ENCODE measurements around the gene TCN2.

TCN2 gene

GRCh38 chr22:30655532-30655931, 48.6 kb downstream of the TCN2 start:
- no peak for DNase-seq
- peaks cover 0 to 8% (median 0%) of the 10 kb centered on the region in 3 donors for H3K36me3 ChIP-seq
- H3K27me3 ChIP-seq, result no peaks in the 10 kb centered on the region
- H3K4me3 ChIP-seq, result no peak overlapping the region
- intact Hi-C loops (cut with DNase I; ENCODE audit: low total_unique reads), result no loop called here
- TF ChIP-seq, protein P1, sequence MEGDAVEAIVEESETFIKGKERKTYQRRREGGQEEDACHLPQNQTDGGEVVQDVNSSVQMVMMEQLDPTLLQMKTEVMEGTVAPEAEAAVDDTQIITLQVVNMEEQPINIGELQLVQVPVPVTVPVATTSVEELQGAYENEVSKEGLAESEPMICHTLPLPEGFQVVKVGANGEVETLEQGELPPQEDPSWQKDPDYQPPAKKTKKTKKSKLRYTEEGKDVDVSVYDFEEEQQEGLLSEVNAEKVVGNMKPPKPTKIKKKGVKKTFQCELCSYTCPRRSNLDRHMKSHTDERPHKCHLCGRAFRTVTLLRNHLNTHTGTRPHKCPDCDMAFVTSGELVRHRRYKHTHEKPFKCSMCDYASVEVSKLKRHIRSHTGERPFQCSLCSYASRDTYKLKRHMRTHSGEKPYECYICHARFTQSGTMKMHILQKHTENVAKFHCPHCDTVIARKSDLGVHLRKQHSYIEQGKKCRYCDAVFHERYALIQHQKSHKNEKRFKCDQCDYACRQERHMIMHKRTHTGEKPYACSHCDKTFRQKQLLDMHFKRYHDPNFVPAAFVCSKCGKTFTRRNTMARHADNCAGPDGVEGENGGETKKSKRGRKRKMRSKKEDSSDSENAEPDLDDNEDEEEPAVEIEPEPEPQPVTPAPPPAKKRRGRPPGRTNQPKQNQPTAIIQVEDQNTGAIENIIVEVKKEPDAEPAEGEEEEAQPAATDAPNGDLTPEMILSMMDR (IDR thresholded peaks at IDR 0.05), result no peak
- H3K9me3 ChIP-seq, result no peaks in the 10 kb centered on the region
- no peaks in the 10 kb centered on the region for H3K4me1 ChIP-seq
- H3K27ac ChIP-seq, result no peak overlapping the region

DNA sequence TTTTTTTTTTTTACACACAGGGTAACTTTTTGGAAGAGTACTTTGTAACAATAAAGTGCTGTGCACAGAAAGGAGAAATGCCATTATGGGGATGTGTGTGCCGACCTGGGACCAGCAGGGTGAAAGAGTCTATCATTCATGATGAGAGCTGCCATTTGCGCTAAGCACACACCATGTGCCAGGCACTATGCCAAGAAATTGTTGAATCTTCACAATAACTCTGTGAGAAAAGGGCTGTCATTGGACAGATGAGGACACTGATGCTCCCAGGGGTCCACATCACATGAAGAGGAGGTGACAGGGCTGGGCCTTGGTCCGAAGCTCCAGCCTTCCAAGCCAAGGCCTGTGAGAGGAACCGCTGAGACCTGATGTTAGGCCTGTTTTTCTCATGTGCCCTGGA, 55.1 kb downstream of the TCN2 start:
- Histone ChIP-seq H3K4me1 (peaks cover 0 to 10% (median 6%) of the 10 kb centered on the region in 4 donors), H3K4me3 (no peak overlapping the region), H3K36me3 (peaks cover 0 to 32% (median 25%) of the 10 kb centered on the region in 3 donors), H3K27ac (no peak overlapping the region), H3K9me3 (no peaks in the 10 kb centered on the region), H3K27me3 (no peaks in the 10 kb centered on the region)
- no peak for DNase-seq
- TF ChIP-seq, protein P1 (IDR thresholded peaks at IDR 0.05), result no peak
- intact Hi-C loops (cut with DNase I; ENCODE audit: low total_unique reads), result no loop called here

- no peaks in the 10 kb centered on the region for H3K27me3 ChIP-seq
- H3K9me3 ChIP-seq, result no peaks in the 10 kb centered on the region
- H3K4me3 ChIP-seq, result no peak overlapping the region
- TF ChIP-seq, protein P1 (IDR thresholded peaks at IDR 0.05), result no peak
- H3K36me3 ChIP-seq, result peaks cover 0 to 32% (median 17%) of the 10 kb centered on the region in 3 donors
- peaks cover 0 to 18% (median 13%) of the 10 kb centered on the region in 4 donors for H3K4me1 ChIP-seq
- DNase-seq, result no peak
- intact Hi-C loops (cut with DNase I; ENCODE audit: low total_unique reads), result no loop called here
- no peak overlapping the region for H3K27ac ChIP-seq
Measured at GRCh38 chr22:30664798-30665197, 57.8 kb downstream of the TCN2 start.

DNA sequence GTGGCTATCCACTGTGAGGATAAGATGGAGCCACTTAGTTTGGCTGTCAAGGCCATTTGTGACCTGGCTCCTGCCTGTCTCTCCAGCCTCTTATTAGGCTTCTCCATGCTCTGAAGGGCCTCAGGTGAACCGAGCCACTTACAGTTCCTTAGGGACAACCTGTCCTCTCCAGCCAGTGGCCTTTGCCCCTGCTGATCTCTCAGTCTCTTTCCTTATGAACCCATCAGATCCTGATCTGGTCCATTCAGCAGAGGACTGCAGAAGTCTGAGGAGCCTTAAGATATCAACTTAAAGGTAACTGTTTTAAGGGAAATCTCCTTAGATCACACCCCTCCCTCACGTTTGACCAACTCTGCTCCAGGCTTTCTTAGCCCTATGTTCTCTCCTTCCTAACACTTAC, 58.3 kb downstream of the TCN2 start:
- H3K4me3 ChIP-seq, result no peak overlapping the region
- TF ChIP-seq, protein P1 (IDR thresholded peaks at IDR 0.05), result no peak
- intact Hi-C loops (cut with DNase I; ENCODE audit: low total_unique reads), result no loop called here

GRCh38 chr22:30665786-30666185, 58.8 kb downstream of the TCN2 start:
- TF ChIP-seq, protein P1 (IDR thresholded peaks at IDR 0.05), result no peak

More for the DNA sequence above, 58.3 kb downstream of the TCN2 start:
- Histone ChIP-seq H3K4me1 (peaks cover 0 to 18% (median 13%) of the 10 kb centered on the region in 4 donors), H3K27me3 (no peaks in the 10 kb centered on the region), H3K36me3 (peaks cover 0 to 32% (median 17%) of the 10 kb centered on the region in 3 donors), H3K27ac (no peak overlapping the region), H3K9me3 (no peaks in the 10 kb centered on the region)
- DNase-seq, result no peak

DNA sequence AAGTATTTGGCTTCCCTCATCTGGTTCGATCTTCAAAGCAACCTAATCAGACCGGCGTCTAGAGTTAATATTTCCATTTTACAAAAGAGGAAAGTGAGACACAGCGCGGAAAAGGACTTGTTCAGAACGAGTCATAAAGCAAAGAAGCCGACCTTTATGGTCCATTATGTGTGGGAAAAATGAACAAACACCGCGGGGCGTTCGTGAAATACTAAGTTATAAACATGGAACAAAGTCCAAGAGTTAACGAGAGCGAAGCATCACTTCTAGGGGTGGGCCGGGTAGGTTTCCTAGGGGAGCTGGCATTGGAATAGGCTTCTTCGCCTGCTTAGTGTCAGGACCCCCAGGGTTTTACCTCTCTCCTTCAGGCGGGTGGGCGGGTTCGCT, 60.1 kb downstream of the TCN2 start:
- peaks cover 0 to 23% (median 14%) of the 10 kb centered on the region in 3 donors for H3K36me3 ChIP-seq
- intact Hi-C loops (cut with DNase I; ENCODE audit: low total_unique reads), result no loop called here
- peaks cover 0 to 18% (median 13%) of the 10 kb centered on the region in 4 donors for H3K4me1 ChIP-seq
- peak overlapping the region; percentile 29 to 52 for H3K27ac ChIP-seq
- H3K4me3 ChIP-seq, result peak overlapping the region; percentile 61 to 78
- no peaks in the 10 kb centered on the region for H3K27me3 ChIP-seq
- DNase-seq, result no peak
- no peaks in the 10 kb centered on the region for H3K9me3 ChIP-seq
- TF ChIP-seq, protein P1 (IDR thresholded peaks at IDR 0.05), result no peak

More at GRCh38 chr22:30665786-30666185, 58.8 kb downstream of the TCN2 start:
- Histone ChIP-seq H3K4me3 (no peak overlapping the region), H3K27ac (no peak overlapping the region), H3K4me1 (peaks cover 0 to 18% (median 13%) of the 10 kb centered on the region in 4 donors), H3K9me3 (no peaks in the 10 kb centered on the region), H3K27me3 (no peaks in the 10 kb centered on the region), H3K36me3 (peaks cover 0 to 32% (median 17%) of the 10 kb centered on the region in 3 donors)
- intact Hi-C loops (cut with DNase I; ENCODE audit: low total_unique reads), result no loop called here
- no peak for DNase-seq

All from tibial artery (tissue), 4 donors.